Upper lobe of right lung (tissue), 1 donor: ENCODE measurements around the gene TMEM238. TPM values are rescaled to one million over a fixed set of nuclear protein-coding genes. Genes with fewer than 3 reads are reported as not detected.
A peak's percentile ranks its signal among the peaks of the same experiment; 100 is the strongest.
"Not testable (repeated sequence)": the region's sequence is repeated elsewhere in the genome, so short reads cannot be mapped to it uniquely, and the experiment has no call there.

Experiments used
- ATAC-seq: fragments of 200-7000 bp; cut with Tn5 transposase; one replicate; pipeline ENCODE4 v1.9.1; 2020; ENCODE audit warnings: mild to moderate bottlenecking, moderate library complexity
- DNase-seq: peaks from one replicate; pipeline ENCODE4 v3.0.0-alpha.2; 2020
- H3K27ac ChIP-seq: fragments of 200-600 bp; one replicate; pipeline ENCODE4 v1.8.0; 2022
- H3K27me3 ChIP-seq: fragments of 200-600 bp; one replicate; pipeline ENCODE4 v1.8.0; 2022; ENCODE audit warnings: mild to moderate bottlenecking
- H3K36me3 ChIP-seq: fragments of 200-600 bp; one replicate; pipeline ENCODE4 v1.8.0; 2022
- H3K4me1 ChIP-seq: fragments of 200-600 bp; one replicate; pipeline ENCODE4 v1.8.0; 2022
- H3K4me3 ChIP-seq: fragments of 200-600 bp; one replicate; pipeline ENCODE4 v1.8.0; 2022; ENCODE audit warnings: mild to moderate bottlenecking
- H3K9me3 ChIP-seq: fragments of 200-600 bp; one replicate; pipeline ENCODE4 v1.8.0; 2022
- CTCF ChIP-seq: fragments of 200-600 bp; IDR thresholded peaks from one replicate; pipeline ENCODE4 v1.8.0; 2022; ENCODE audit warnings: antibody characterized with exemption
- intact Hi-C: fragments of 100-400 bp; cut with DNase I; formaldehyde crosslinking; loops from one replicate; pipeline ENCODE4 v1.11.0; 2022
- total RNA-seq: library from RNA; stranded (reverse); fragmentation: NEBNext Ultra II Directional; extraction: Animal tissue kit (Norgen Biotek cat#: 25700); gene quantifications from one replicate; pipeline ENCODE4 v1.2.1, GENCODE V29; 2021
- donor health status: DM: no; HTN: yes; CAD: no; lungs with severe emphysema.

TMEM238 gene
- total RNA-seq, 1 donor from 2014 or later: 19.8 TPM

GRCh38 chr19:55336101-55336500, 48.0 kb downstream of the TMEM238 start:
- Histone ChIP-seq H3K27ac (no peak overlapping the region), H3K36me3 (no peaks in the 10 kb centered on the region), H3K4me3 (no peak overlapping the region), H3K27me3 (no peaks in the 10 kb centered on the region), H3K4me1 (peaks cover 9% of the 10 kb centered on the region), H3K9me3 (no peaks in the 10 kb centered on the region)
- ATAC-seq (no peak), DNase-seq (no peak)
- TF ChIP-seq CTCF: no peak
- intact Hi-C loops: no loop called here

- intact Hi-C loops: no loop called here
- no peak overlapping the region for H3K4me3 ChIP-seq
- no peak for DNase-seq
These were observed 50.2 kb downstream of the TMEM238 start for GRCh38 chr19:55333870-55334269.

GRCh38 chr19:55329791-55330190, 54.3 kb downstream of the TMEM238 start:
- ATAC-seq, H3K4me1 ChIP-seq, intact Hi-C loops, H3K9me3 ChIP-seq, H3K4me3 ChIP-seq, DNase-seq, H3K36me3 ChIP-seq, H3K27me3 ChIP-seq, H3K27ac ChIP-seq: not testable (repeated sequence)

More at GRCh38 chr19:55333870-55334269, 50.2 kb downstream of the TMEM238 start:
- Histone ChIP-seq H3K4me1 (peaks cover 4% of the 10 kb centered on the region), H3K9me3 (no peaks in the 10 kb centered on the region), H3K27me3 (no peaks in the 10 kb centered on the region), H3K27ac (no peak overlapping the region), H3K36me3 (no peaks in the 10 kb centered on the region)
- ATAC-seq: peak; percentile 7
- TF ChIP-seq CTCF: no peak

Other genes with a start within 250 kb of the TMEM238 start
- 1.2 TPM for gene TNNT1, start 235.1 kb downstream of the TMEM238 start, total RNA-seq
- not detected for gene TNNI3, start 226.6 kb downstream of the TMEM238 start, total RNA-seq
- gene DNAAF3, start 217.7 kb downstream of the TMEM238 start, total RNA-seq: 1.5 TPM
- gene SYT5, start 204.0 kb downstream of the TMEM238 start, total RNA-seq: not detected
- gene PTPRH, start 174.8 kb downstream of the TMEM238 start, total RNA-seq: not detected
- 4.3 TPM for gene TMEM86B, start 155.5 kb downstream of the TMEM238 start, total RNA-seq
- gene PPP6R1, start 125.3 kb downstream of the TMEM238 start, total RNA-seq: 61.0 TPM
- 19.7 TPM for gene HSPBP1, start 104.2 kb downstream of the TMEM238 start, total RNA-seq
- 1.3 TPM for gene BRSK1, start 100.3 kb downstream of the TMEM238 start, total RNA-seq
- gene TMEM150B, start 59.0 kb downstream of the TMEM238 start, total RNA-seq: 23.9 TPM
- 11.7 TPM for gene KMT5C, start 44.4 kb downstream of the TMEM238 start, total RNA-seq
- not detected for gene COX6B2, start 29.6 kb downstream of the TMEM238 start, total RNA-seq
- not detected for gene GARIN5B, start 21.0 kb downstream of the TMEM238 start, total RNA-seq
- 0.84 TPM for gene IL11, start 13.8 kb downstream of the TMEM238 start, total RNA-seq
- not detected for gene TMEM190, start 7.5 kb downstream of the TMEM238 start, total RNA-seq
- 1,343 TPM for gene RPL28, start 1.6 kb upstream of the TMEM238 start, total RNA-seq
- 19.5 TPM for gene UBE2S, start 23.5 kb upstream of the TMEM238 start, total RNA-seq
- not detected for gene SHISA7, start 59.0 kb upstream of the TMEM238 start, total RNA-seq
- 25.3 TPM for gene ISOC2, start 77.3 kb upstream of the TMEM238 start, total RNA-seq
- gene C19orf85, start 80.5 kb upstream of the TMEM238 start, total RNA-seq: not detected
- gene ZNF628, start 92.3 kb upstream of the TMEM238 start, total RNA-seq: 10.2 TPM
- 14.7 TPM for gene NAT14, start 100.9 kb upstream of the TMEM238 start, total RNA-seq
- gene SSC5D, start 104.1 kb upstream of the TMEM238 start, total RNA-seq: 6.0 TPM
- not detected for gene SBK2, start 152.8 kb upstream of the TMEM238 start, total RNA-seq
- 1.8 TPM for gene SBK3, start 161.3 kb upstream of the TMEM238 start, total RNA-seq
- 15.7 TPM for gene ZNF579, start 196.6 kb upstream of the TMEM238 start, total RNA-seq
- gene FIZ1, start 215.2 kb upstream of the TMEM238 start, total RNA-seq: 14.9 TPM
- 28.6 TPM for gene ZNF524, start 216.0 kb upstream of the TMEM238 start, total RNA-seq
- 18.4 TPM for gene ZNF865, start 221.4 kb upstream of the TMEM238 start, total RNA-seq
- gene ZNF784, start 240.3 kb upstream of the TMEM238 start, total RNA-seq: 9.7 TPM